ENCODE results near the gene TMEM61. TPM values are rescaled to one million over a fixed set of nuclear protein-coding genes. Genes with fewer than 3 reads are reported as not detected.

Gene TMEM61
- total RNA-seq, 4 donors from 2014 or later = 3.1 to 4.6 (median 4.4) TPM

DNA sequence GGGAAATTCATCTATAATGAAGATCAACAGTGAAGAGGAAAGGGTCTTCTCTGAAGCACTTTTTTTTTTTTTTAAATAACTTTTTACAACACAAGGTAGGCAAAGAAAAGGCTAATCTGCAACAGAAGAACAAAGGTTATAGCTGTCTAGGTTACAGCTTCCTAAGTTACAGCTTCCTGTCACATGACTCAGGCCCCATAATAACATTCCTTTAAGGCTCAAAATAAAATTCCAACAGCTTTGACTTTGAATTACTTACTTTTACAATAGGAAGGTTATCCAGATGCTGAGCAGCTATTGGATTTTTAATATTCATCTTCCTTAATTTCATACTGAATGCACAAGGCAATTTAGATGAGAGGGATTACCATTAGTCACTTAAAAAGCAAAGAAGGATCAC, 40.4 kb upstream of the TMEM61 start:
- no peak for TF ChIP-seq POLR2A (IDR thresholded peaks at IDR 0.05)
- TF ChIP-seq, protein P1, sequence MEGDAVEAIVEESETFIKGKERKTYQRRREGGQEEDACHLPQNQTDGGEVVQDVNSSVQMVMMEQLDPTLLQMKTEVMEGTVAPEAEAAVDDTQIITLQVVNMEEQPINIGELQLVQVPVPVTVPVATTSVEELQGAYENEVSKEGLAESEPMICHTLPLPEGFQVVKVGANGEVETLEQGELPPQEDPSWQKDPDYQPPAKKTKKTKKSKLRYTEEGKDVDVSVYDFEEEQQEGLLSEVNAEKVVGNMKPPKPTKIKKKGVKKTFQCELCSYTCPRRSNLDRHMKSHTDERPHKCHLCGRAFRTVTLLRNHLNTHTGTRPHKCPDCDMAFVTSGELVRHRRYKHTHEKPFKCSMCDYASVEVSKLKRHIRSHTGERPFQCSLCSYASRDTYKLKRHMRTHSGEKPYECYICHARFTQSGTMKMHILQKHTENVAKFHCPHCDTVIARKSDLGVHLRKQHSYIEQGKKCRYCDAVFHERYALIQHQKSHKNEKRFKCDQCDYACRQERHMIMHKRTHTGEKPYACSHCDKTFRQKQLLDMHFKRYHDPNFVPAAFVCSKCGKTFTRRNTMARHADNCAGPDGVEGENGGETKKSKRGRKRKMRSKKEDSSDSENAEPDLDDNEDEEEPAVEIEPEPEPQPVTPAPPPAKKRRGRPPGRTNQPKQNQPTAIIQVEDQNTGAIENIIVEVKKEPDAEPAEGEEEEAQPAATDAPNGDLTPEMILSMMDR (IDR thresholded peaks at IDR 0.05) = no peak
- H3K4me3 ChIP-seq (ENCODE audit: low read depth, poor library complexity, severe bottlenecking) = no peak overlapping the region
- intact Hi-C loops (cut with DNase I; ENCODE audit: low total_unique reads) = loop anchor here (10.0 kb wide), 1 partner anchor 55 kb away; the partner anchor contains the start of gene BSND
- no peak for DNase-seq (ENCODE audit: low spot score in 2 of 2)

DNA sequence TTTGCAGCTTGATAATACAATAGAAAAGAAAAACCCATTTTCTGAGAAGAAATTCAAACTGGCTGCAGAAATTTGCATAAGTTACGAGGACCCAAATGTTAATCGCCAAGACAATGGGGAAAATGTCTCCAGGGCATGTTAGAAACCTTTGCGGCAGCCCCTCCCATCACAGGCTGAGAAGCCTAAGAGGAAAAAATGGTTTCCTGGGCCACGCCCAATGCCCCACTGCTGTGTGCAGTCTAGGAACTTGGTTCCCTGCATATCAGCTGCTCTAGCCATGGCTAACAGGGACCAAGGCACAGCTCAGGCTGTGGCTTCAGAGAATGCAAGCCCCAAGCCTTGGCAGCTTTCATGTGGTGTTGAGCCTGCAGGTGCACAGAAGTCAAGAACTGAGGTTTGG, 37.5 kb upstream of the TMEM61 start:
- TF ChIP-seq, protein P1 (IDR thresholded peaks at IDR 0.05) = no peak
- TF ChIP-seq POLR2A (IDR thresholded peaks at IDR 0.05) = no peak
- intact Hi-C loops (cut with DNase I; ENCODE audit: low total_unique reads) = loop anchor here (10.0 kb wide), 1 partner anchor 52 kb away; the partner anchor contains the start of gene BSND
- WGBS, 2 donors = 84 to 94% methylated on average over 4 of the region's 4 CpGs
- no peak for DNase-seq (ENCODE audit: low spot score in 2 of 2)
- H3K4me3 ChIP-seq (ENCODE audit: low read depth, poor library complexity, severe bottlenecking) = no peak overlapping the region

DNA sequence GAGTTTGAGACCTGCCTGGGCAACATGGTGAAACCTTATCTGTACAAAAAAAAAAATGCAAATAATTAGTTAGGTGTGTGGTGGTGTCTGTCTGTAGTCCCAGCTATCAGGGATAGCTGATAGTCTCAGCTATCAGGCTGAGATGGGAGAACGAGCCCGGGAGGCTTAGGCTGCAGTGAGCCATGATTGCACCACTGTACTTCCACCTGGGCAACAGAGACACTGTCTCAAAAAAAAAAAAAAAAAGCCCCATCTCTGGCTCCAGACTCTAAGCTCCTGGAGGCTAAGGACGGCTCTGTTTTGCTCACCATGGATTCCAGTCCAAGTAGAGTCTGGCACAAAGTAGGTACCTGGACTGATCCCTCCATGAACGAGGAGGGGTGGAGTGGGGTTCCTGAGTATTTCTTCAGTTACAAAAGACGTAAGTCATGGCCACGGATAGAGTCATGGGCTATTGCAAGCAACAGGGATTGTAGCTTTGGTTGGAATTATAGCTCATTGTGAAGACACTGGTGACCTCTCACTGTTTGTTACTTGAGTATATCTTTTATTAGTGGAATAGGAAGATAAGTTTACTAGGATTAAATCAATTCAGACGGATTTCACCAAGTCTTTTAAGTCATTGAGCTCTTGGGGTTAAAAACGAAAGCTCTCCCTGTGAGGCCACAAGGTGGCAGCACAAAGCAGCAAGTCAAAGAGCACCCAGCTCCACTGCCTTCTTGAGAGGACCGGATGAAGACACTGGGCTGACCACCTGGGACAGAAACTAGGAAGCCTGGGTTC, 35.6 kb upstream of the TMEM61 start:
- DNase-seq (ENCODE audit: low spot score in 2 of 2) = peak in 1 of 2 donors; percentile 62
- no peak for TF ChIP-seq POLR2A (IDR thresholded peaks at IDR 0.05)
- TF ChIP-seq, protein P1 (IDR thresholded peaks at IDR 0.05) = peak in 1 of 3 donors; percentile 48
- intact Hi-C loops (cut with DNase I; ENCODE audit: low total_unique reads) = loop anchor here (10.0 kb wide), 1 partner anchor 50 kb away; the partner anchor contains the start of gene BSND
- 25 to 42% methylated on average over 9 of the region's 9 CpGs for WGBS, 2 donors
- no peak overlapping the region for H3K4me3 ChIP-seq (ENCODE audit: low read depth, poor library complexity, severe bottlenecking)

DNA sequence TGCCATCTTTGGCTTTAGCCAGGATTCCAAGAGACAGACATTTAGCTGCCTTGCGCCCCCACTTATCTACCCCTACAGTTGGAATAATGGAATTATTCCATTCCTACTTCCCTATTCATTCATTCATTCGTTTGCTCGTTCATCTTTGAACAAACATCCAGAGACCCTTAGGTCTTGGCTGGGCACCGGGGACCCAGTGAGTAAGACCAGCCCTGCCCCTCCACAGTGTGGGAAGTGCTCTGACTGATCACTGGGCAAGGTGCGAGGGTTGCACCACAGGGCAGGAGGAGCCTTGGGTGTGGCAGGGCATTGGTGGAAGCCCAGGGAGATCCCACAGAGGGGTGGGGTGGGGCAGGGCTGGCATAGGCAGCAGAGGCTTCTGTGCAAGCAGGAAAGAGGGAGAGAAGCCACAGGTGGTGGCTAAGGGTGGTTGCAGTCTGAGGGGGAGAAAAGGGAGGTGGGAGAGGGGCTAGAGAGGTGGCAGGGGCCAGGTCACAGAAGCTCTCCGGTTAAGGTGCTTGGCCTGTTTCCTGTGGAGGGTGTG, 35.0 kb upstream of the TMEM61 start:
- TF ChIP-seq, protein P1 (IDR thresholded peaks at IDR 0.05) = no peak
- TF ChIP-seq POLR2A (IDR thresholded peaks at IDR 0.05) = no peak
- no peak overlapping the region for H3K4me3 ChIP-seq (ENCODE audit: low read depth, poor library complexity, severe bottlenecking)
- intact Hi-C loops (cut with DNase I; ENCODE audit: low total_unique reads) = loop anchor here (10.0 kb wide), 1 partner anchor 49 kb away; the partner anchor contains the start of gene BSND
- 36 to 37% methylated on average over 6 of the region's 6 CpGs for WGBS, 2 donors
- DNase-seq (ENCODE audit: low spot score in 2 of 2) = peak; percentile 51 to 88

DNA sequence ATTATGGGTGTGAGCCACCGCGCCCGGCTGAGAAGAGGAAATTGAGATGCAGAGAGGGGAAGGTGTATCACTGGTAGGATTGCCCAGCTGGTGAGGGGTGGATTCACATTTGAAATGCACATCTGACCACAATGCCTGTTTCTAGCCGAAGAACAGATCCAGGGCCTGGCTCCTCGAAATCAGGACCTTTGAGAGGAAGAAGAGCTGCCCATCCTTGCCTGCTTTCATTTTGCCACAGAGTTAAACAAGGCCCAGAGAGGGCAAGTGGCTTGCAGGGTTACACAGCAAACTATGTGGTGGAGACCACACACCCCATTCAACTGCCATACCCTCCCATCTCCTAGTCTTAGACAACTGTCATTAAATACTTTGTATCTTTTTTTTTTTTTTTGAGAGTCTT, 32.9 kb upstream of the TMEM61 start:
- 83 to 91% methylated on average over 5 of the region's 5 CpGs for WGBS, 2 donors
- no peak for DNase-seq (ENCODE audit: low spot score in 2 of 2)
- intact Hi-C loops (cut with DNase I; ENCODE audit: low total_unique reads) = loop anchor here (10.0 kb wide), 1 partner anchor 47 kb away; the partner anchor contains the start of gene BSND
- TF ChIP-seq, protein P1 (IDR thresholded peaks at IDR 0.05) = no peak
- TF ChIP-seq POLR2A (IDR thresholded peaks at IDR 0.05) = no peak
- no peak overlapping the region for H3K4me3 ChIP-seq (ENCODE audit: low read depth, poor library complexity, severe bottlenecking)

All from lower leg skin (tissue), 4 donors.